T-helper 1 cell treated with Interleukin-12 subunit alpha and Interleukin-12 subunit beta and Interleukin-4 antibody, amounts not matched to agents 30 ng/mL and 1 ng/mL, for 36 hours (primary cell): ENCODE measurements around the gene C3orf49. TPM values are rescaled to one million over a fixed set of nuclear protein-coding genes. Genes with fewer than 3 reads are reported as not detected.

Source experiments
- intact Hi-C: fragments of 100-400 bp; cut with micrococcal nuclease; formaldehyde crosslinking; loops from one replicate; pipeline ENCODE4 v1.15.1; 2024
- total RNA-seq: library from RNA; stranded (reverse); gene quantifications from 2 replicates; pipeline ENCODE4 v1.2.3, GENCODE V29; 2022

Gene C3orf49
- total RNA-seq, 1 donor from 2014 or later = not detected

- intact Hi-C loops = no loop called here
These were observed 30.1 kb downstream of the C3orf49 start for GRCh38 chr3:63849175-63849574.

GRCh38 chr3:63851287-63851686 lies 32.2 kb downstream of the C3orf49 start:
- intact Hi-C loops = no loop called here

GRCh38 chr3:63853106-63853505 lies 34.0 kb downstream of the C3orf49 start:
- intact Hi-C loops = no loop called here

- intact Hi-C loops = no loop called here
These were observed 36.3 kb downstream of the C3orf49 start for GRCh38 chr3:63855333-63855940.

GRCh38 chr3:63857311-63857710 lies 38.2 kb downstream of the C3orf49 start:
- intact Hi-C loops = no loop called here

- intact Hi-C loops = loop anchor here (5.0 to 10.0 kb wide), 3 partner anchors 92 to 624 kb away; no protein-coding TSS in a partner anchor
These were observed 41.7 kb downstream of the C3orf49 start for GRCh38 chr3:63860776-63861175.

- intact Hi-C loops = loop anchor here (5.0 to 10.0 kb wide), 3 partner anchors 91 to 623 kb away; no protein-coding TSS in a partner anchor
These were observed 42.2 kb downstream of the C3orf49 start for GRCh38 chr3:63861306-63861705.

GRCh38 chr3:63862804-63863149 lies 43.7 kb downstream of the C3orf49 start:
- intact Hi-C loops = loop anchor here (5.0 to 10.0 kb wide), 3 partner anchors 90 to 622 kb away; no protein-coding TSS in a partner anchor

GRCh38 chr3:63863150-63864007 lies 44.3 kb downstream of the C3orf49 start, which contains the start of the genes ATXN7 and THOC7:
Gene ATXN7 (plus strand): TSS chr3:63863867. CDS start chr3:63912599, 48,732 bp downstream.
Gene THOC7 (minus strand): TSS chr3:63863805. CDS start chr3:63863790, 15 bp downstream.
- intact Hi-C loops = loop anchor here (1.0 to 10.0 kb wide), 5 partner anchors 89 to 621 kb away; partner anchors contain the start of gene PSMD6

GRCh38 chr3:63864008-63864964 lies 45.2 kb downstream of the C3orf49 start:
- intact Hi-C loops = loop anchor here (1.0 to 10.0 kb wide), 5 partner anchors 88 to 621 kb away; partner anchors contain the start of gene PSMD6

GRCh38 chr3:63864965-63865327 lies 45.8 kb downstream of the C3orf49 start:
- intact Hi-C loops = loop anchor here (1.0 to 10.0 kb wide), 7 partner anchors 46 to 620 kb away; partner anchors contain the start of gene PSMD6

- intact Hi-C loops = loop anchor here (10.0 kb wide), 1 partner anchor 618 kb away; no protein-coding TSS in a partner anchor
These were observed 48.1 kb downstream of the C3orf49 start for GRCh38 chr3:63867225-63867624.

- intact Hi-C loops = loop anchor here (1.0 to 10.0 kb wide), 2 partner anchors 8 to 615 kb away; no protein-coding TSS in a partner anchor
These were observed 51.0 kb downstream of the C3orf49 start for GRCh38 chr3:63869940-63870614.

GRCh38 chr3:63870615-63871005 lies 51.5 kb downstream of the C3orf49 start:
- intact Hi-C loops = loop anchor here (1.0 kb wide), 1 partner anchor 8 kb away; no protein-coding TSS in a partner anchor

GRCh38 chr3:63872135-63872924 lies 53.2 kb downstream of the C3orf49 start:
- intact Hi-C loops = no loop called here

GRCh38 chr3:63874769-63875168 lies 55.7 kb downstream of the C3orf49 start:
- intact Hi-C loops = no loop called here

GRCh38 chr3:63875510-63875909 lies 56.4 kb downstream of the C3orf49 start:
- intact Hi-C loops = no loop called here

- intact Hi-C loops = loop anchor here (1.0 kb wide), 1 partner anchor 10 kb away; no protein-coding TSS in a partner anchor
These were observed 57.2 kb downstream of the C3orf49 start for GRCh38 chr3:63876260-63876659.

- intact Hi-C loops = loop anchor here (1.0 kb wide), 2 partner anchors 8 kb away; no protein-coding TSS in a partner anchor
These were observed 58.8 kb downstream of the C3orf49 start for GRCh38 chr3:63877737-63878393.
